B cell (primary cell): ENCODE data around the gene PTGFRN.

ENCODE experiments used
- EZH2 ChIP-seq: IDR thresholded peaks from 2 replicates; pipeline ENCODE4 v1.6.1; 2012; ENCODE audit warnings: borderline replicate concordance, low read depth, mild to moderate bottlenecking, moderate library complexity, low read length; ENCODE audit not compliant: insufficient read depth, poor library complexity, severe bottlenecking
- TF ChIP-seq, protein P1 (sequence below): fragments of 200-600 bp; IDR thresholded peaks from one replicate; pipeline ENCODE4 v1.8.0; 2022; ENCODE audit warnings: antibody characterized with exemption, mild to moderate bottlenecking

GRCh38 chr1:116920211-116920610 lies 10.5 kb downstream of the PTGFRN start:
- TF ChIP-seq, protein P1, sequence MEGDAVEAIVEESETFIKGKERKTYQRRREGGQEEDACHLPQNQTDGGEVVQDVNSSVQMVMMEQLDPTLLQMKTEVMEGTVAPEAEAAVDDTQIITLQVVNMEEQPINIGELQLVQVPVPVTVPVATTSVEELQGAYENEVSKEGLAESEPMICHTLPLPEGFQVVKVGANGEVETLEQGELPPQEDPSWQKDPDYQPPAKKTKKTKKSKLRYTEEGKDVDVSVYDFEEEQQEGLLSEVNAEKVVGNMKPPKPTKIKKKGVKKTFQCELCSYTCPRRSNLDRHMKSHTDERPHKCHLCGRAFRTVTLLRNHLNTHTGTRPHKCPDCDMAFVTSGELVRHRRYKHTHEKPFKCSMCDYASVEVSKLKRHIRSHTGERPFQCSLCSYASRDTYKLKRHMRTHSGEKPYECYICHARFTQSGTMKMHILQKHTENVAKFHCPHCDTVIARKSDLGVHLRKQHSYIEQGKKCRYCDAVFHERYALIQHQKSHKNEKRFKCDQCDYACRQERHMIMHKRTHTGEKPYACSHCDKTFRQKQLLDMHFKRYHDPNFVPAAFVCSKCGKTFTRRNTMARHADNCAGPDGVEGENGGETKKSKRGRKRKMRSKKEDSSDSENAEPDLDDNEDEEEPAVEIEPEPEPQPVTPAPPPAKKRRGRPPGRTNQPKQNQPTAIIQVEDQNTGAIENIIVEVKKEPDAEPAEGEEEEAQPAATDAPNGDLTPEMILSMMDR = no peak
- TF ChIP-seq EZH2 = no peak
